Measurements from ENCODE around the gene GAMT.

The GAMT gene

GRCh38 chr19:1399079-1399478 lies 2.3 kb downstream of the GAMT start:
- DNase-seq = no peak

GRCh38 chr19:1397838-1398237 lies 3.5 kb downstream of the GAMT start:
- no peak for DNase-seq

GRCh38 chr19:1396768-1397679 lies 4.3 kb downstream of the GAMT start:
- DNase-seq = no peak

- no peak for DNase-seq
These were observed 5.1 kb downstream of the GAMT start for GRCh38 chr19:1396019-1396767.

- DNase-seq = no peak
These were observed 5.9 kb downstream of the GAMT start for GRCh38 chr19:1395194-1396018.

GRCh38 chr19:1394252-1395193 lies 6.8 kb downstream of the GAMT start:
- DNase-seq = no peak

- DNase-seq = no peak
These were observed 7.5 kb downstream of the GAMT start for GRCh38 chr19:1393841-1394240.

- no peak for DNase-seq
These were observed 8.3 kb downstream of the GAMT start for GRCh38 chr19:1392939-1393530.

GRCh38 chr19:1392407-1392806 lies 8.9 kb downstream of the GAMT start:
- DNase-seq = no peak

- DNase-seq = no peak
These were observed 10.4 kb downstream of the GAMT start for GRCh38 chr19:1390890-1391423.

- no peak for DNase-seq
These were observed 12.1 kb downstream of the GAMT start for GRCh38 chr19:1389033-1389940.

- no peak for DNase-seq
These were observed 12.7 kb downstream of the GAMT start for GRCh38 chr19:1388637-1389026.

- no peak for DNase-seq
These were observed 13.4 kb downstream of the GAMT start for GRCh38 chr19:1387684-1388636.

- no peak for DNase-seq
These were observed 14.2 kb downstream of the GAMT start for GRCh38 chr19:1386945-1387683.

- DNase-seq = no peak
These were observed 15.5 kb downstream of the GAMT start for GRCh38 chr19:1385816-1386215.

- no peak for DNase-seq
These were observed 16.7 kb downstream of the GAMT start for GRCh38 chr19:1384478-1385110.

- DNase-seq = no peak
These were observed 17.3 kb downstream of the GAMT start for GRCh38 chr19:1384085-1384462.
